Mucosa of descending colon (tissue), 3 donors: ENCODE data around the gene ENTREP1. TPM values are rescaled to one million over a fixed set of nuclear protein-coding genes. Genes with fewer than 3 reads are reported as not detected.
A peak's percentile ranks its signal among the peaks of the same experiment; 100 is the strongest.

Source experiments
- ATAC-seq: fragments of 200-7000 bp; cut with Tn5 transposase; one replicate; pipeline ENCODE4 v1.9.1; 2020; ENCODE audit warnings: mild to moderate bottlenecking, moderate library complexity
- DNase-seq, 3 donors: peaks; one replicate each; pipeline ENCODE4 v3.0.0-alpha.2; 2020
- H3K36me3 ChIP-seq: fragments of 200-600 bp; one replicate; pipeline ENCODE4 v1.8.0; 2021; ENCODE audit warnings: low read depth, mild to moderate bottlenecking
- H3K4me1 ChIP-seq: fragments of 200-600 bp; one replicate; pipeline ENCODE4 v1.8.0; 2021; ENCODE audit warnings: low read depth, mild to moderate bottlenecking
- H3K4me3 ChIP-seq: fragments of 200-600 bp; one replicate; pipeline ENCODE4 v1.8.0; 2021; ENCODE audit warnings: mild to moderate bottlenecking
- H3K9me3 ChIP-seq: fragments of 200-600 bp; one replicate; pipeline ENCODE4 v1.8.0; 2021; ENCODE audit warnings: mild to moderate bottlenecking
- CTCF ChIP-seq: fragments of 200-600 bp; IDR thresholded peaks from one replicate; pipeline ENCODE4 v1.8.0; 2022; ENCODE audit warnings: antibody characterized with exemption, mild to moderate bottlenecking
- intact Hi-C, 2 donors: fragments of 100-400 bp; cut with DNase I in 1 of 2; cut with micrococcal nuclease in 1 of 2; formaldehyde crosslinking; loops; one replicate each; pipeline versions ENCODE4 v1.11.0 to v1.11.1; 2022; cut with DNase I, micrococcal nuclease
- total RNA-seq, 3 donors: library from RNA; stranded (reverse); fragmentation: NEBNext Ultra II Directional in 2 of 3; extraction: Animal tissue kit (Norgen Biotek cat#: 25700) in 2 of 3; gene quantifications; one replicate each; pipeline versions ENCODE4 v1.2.1 to v1.2.4, GENCODE V29; 2021 to 2023
- donor health status: DM: no; HTN: no; CAD: no; lungs with moderate emphysema.
- donor health status: DM: no; HTN: no; CAD: no.
- donor health status: DM: no; HTN: yes; CAD: no.

ENTREP1 gene
- total RNA-seq, 3 donors from 2014 or later: 1.3 to 4.1 (median 3.4) TPM

- Histone ChIP-seq H3K4me1 (no peaks in the 10 kb centered on the region), H3K4me3 (no peak overlapping the region), H3K36me3 (no peaks in the 10 kb centered on the region), H3K9me3 (no peaks in the 10 kb centered on the region)
- DNase-seq (no peak), ATAC-seq (no peak)
- intact Hi-C loops: no loop called here
- no peak for TF ChIP-seq CTCF
These were observed 32.8 kb downstream of the ENTREP1 start for GRCh38 chr9:69357821-69358220.

DNA sequence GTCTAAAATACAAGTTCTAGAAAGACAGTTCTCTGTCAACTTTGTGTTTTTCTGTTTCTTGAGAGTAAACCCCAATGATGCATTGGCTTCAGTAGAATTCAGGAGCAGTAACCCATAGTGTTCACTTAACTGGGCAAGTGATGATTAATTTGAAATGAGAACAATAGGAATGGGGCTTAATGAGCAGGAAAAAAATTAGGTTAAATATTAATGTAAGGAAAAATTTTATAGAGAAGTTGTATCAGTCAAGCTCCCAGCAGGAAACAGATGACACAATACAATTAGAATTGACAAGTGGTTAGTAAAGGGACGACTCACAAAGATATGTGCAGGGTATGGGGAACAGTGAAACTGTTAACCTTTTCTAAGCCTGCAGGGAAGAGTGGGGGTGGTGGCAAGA, 38.2 kb downstream of the ENTREP1 start:
- Histone ChIP-seq H3K4me3 (no peak overlapping the region), H3K36me3 (no peaks in the 10 kb centered on the region), H3K4me1 (no peaks in the 10 kb centered on the region), H3K9me3 (no peaks in the 10 kb centered on the region)
- ATAC-seq: no peak
- no peak for TF ChIP-seq CTCF
- DNase-seq: no peak
- intact Hi-C loops: no loop called here

DNA sequence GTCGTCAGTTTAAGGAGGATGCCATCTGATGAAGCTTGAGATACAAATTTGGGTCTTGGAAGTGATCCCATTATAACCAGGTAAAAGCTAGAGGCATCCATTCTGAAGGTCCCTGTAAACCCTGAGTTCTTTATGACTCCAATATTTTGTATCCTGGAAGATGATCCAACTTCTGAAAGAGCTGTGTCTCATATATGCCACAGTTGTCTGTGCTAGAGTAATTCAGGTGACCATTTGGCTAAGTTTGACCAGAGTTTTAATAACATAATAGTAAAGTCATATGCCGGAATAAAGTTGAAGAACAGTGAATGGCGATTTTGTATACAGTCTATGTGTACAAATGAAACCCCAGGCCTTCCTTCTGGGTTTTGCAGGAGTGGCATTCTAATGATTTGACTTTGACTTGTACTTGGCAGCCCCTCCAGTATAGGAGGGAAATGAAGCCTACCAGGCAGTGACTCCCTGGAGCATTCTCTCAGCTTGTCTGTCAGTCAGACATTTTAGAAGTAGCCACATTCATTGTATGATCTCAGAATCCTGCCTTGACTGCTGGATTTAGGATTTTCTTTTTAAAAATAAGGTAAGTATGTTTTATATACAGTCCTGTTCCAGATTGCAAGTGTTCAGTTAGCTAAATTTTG, 39.6 kb downstream of the ENTREP1 start:
- intact Hi-C loops: no loop called here
- ATAC-seq (no peak), DNase-seq (no peak)
- Histone ChIP-seq H3K36me3 (no peaks in the 10 kb centered on the region), H3K4me3 (no peak overlapping the region), H3K4me1 (no peaks in the 10 kb centered on the region), H3K9me3 (no peaks in the 10 kb centered on the region)
- no peak for TF ChIP-seq CTCF

DNA sequence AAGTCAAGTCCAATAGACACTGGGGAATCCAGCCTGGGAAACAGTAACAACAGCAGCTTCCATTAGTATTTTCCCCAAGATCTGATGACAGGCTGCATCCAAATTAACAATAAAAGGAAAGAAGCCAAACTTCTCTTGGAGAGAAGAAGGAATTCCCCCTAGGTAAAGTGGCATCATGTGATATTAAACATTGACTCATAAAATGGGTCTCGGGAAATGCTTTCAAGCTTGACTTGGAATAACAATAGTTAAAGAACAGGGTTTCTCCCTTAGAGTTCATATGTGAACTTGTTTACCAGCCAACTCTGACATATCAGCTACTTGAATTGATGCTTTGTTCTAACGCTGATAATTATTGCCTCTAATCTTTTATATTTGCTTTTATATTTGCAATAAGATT, 45.4 kb downstream of the ENTREP1 start:
- TF ChIP-seq CTCF: no peak
- H3K4me1 ChIP-seq: no peaks in the 10 kb centered on the region
- DNase-seq: no peak
- no peaks in the 10 kb centered on the region for H3K9me3 ChIP-seq
- H3K4me3 ChIP-seq: no peak overlapping the region
- ATAC-seq: no peak
- no peaks in the 10 kb centered on the region for H3K36me3 ChIP-seq
- intact Hi-C loops: no loop called here

- TF ChIP-seq CTCF: no peak
- intact Hi-C loops: no loop called here
- ATAC-seq (no peak), DNase-seq (no peak)
- no peaks in the 10 kb centered on the region for H3K36me3 ChIP-seq
- no peak overlapping the region for H3K4me3 ChIP-seq
- H3K4me1 ChIP-seq: no peaks in the 10 kb centered on the region
- H3K9me3 ChIP-seq: no peaks in the 10 kb centered on the region
These were observed 46.0 kb downstream of the ENTREP1 start for GRCh38 chr9:69371001-69371400.

- Histone ChIP-seq H3K36me3 (no peaks in the 10 kb centered on the region), H3K4me3 (no peak overlapping the region), H3K9me3 (no peaks in the 10 kb centered on the region), H3K4me1 (no peaks in the 10 kb centered on the region)
- DNase-seq: peak in 1 of 3 donors; percentile 7
- TF ChIP-seq CTCF: no peak
- intact Hi-C loops: no loop called here
- peak; percentile 47 for ATAC-seq
These were observed 51.6 kb downstream of the ENTREP1 start for GRCh38 chr9:69376651-69377050.
